Measurements from ENCODE around the gene CHFR. TPM values are rescaled to one million over a fixed set of nuclear protein-coding genes. Genes with fewer than 3 reads are reported as not detected.

Gene CHFR
- total RNA-seq, 1 experiment from 2014 or later: 74.0 TPM

DNA sequence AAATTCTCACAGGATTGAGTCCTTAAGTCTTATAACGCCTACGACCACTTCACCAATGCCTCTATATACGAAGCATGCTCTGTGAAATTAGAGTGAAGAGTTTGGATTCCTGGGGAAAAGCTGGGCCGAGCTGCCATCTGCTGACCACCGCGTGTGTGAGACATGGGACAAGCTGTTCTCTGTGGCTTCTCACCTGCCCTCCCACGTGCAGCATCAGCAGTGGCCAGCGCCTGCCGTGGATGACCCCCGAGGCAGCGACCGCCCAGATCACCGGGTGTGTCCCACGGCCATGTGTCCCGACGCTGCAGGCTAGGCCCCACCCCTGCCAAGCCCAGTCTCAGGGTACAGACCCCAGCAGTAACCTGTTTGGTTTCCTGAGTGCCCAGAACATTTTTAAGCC, 37.1 kb downstream of the CHFR start:
- BruUV-seq (replicated peaks): TSS peak; percentile 10
- intact Hi-C loops (cut with micrococcal nuclease; ENCODE audit: unreplicated experiment) (no loop called here), in situ Hi-C loops (cut with HindIII; ENCODE audit: low pct_unique_long_range_greater_than_20kb, low sequenced_read_pairs) (no loop called here)
- ChIA-PET CTCF (no interaction called here), POLR2A (no interaction called here)
- Histone ChIP-seq H3K27me3 (ENCODE audit: control insufficient read depth, insufficient read depth, low read length) (no peaks in the 10 kb centered on the region), H3K36me3 (ENCODE audit: control insufficient read depth, insufficient read depth, low read length) (peaks cover 14% of the 10 kb centered on the region; the same call in 1 of the 2 replicates), H3K4me3 (ENCODE audit: low read depth in 2 of 2, low read length in 2 of 2) (no peak overlapping the region), H3K27ac (ENCODE audit: low read length) (no peak overlapping the region), H3K4me1 (ENCODE audit: control insufficient read depth, insufficient read depth, low read length) (no peaks in the 10 kb centered on the region), H3K9me3 (ENCODE audit: control insufficient read depth, insufficient read depth, low read depth, low read length) (no peaks in the 10 kb centered on the region)
- DNase-seq (ENCODE audit: low read depth, low spot score): no peak
- ATAC-seq: no peak
- TF ChIP-seq POLR2AphosphoS5 (IDR thresholded peaks at IDR 0.05; ENCODE audit: low read depth, low read length) (no peak), SIN3A (IDR thresholded peaks at IDR 0.05; ENCODE audit: borderline replicate concordance, insufficient read depth, low read depth, low read length) (no peak), TCF7L2 (IDR thresholded peaks at IDR 0.05; ENCODE audit: low read depth, low read length) (no peak)
- TF ChIP-seq, protein P1, sequence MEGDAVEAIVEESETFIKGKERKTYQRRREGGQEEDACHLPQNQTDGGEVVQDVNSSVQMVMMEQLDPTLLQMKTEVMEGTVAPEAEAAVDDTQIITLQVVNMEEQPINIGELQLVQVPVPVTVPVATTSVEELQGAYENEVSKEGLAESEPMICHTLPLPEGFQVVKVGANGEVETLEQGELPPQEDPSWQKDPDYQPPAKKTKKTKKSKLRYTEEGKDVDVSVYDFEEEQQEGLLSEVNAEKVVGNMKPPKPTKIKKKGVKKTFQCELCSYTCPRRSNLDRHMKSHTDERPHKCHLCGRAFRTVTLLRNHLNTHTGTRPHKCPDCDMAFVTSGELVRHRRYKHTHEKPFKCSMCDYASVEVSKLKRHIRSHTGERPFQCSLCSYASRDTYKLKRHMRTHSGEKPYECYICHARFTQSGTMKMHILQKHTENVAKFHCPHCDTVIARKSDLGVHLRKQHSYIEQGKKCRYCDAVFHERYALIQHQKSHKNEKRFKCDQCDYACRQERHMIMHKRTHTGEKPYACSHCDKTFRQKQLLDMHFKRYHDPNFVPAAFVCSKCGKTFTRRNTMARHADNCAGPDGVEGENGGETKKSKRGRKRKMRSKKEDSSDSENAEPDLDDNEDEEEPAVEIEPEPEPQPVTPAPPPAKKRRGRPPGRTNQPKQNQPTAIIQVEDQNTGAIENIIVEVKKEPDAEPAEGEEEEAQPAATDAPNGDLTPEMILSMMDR (IDR thresholded peaks at IDR 0.05): no peak
- TF ChIP-seq, protein P2, sequence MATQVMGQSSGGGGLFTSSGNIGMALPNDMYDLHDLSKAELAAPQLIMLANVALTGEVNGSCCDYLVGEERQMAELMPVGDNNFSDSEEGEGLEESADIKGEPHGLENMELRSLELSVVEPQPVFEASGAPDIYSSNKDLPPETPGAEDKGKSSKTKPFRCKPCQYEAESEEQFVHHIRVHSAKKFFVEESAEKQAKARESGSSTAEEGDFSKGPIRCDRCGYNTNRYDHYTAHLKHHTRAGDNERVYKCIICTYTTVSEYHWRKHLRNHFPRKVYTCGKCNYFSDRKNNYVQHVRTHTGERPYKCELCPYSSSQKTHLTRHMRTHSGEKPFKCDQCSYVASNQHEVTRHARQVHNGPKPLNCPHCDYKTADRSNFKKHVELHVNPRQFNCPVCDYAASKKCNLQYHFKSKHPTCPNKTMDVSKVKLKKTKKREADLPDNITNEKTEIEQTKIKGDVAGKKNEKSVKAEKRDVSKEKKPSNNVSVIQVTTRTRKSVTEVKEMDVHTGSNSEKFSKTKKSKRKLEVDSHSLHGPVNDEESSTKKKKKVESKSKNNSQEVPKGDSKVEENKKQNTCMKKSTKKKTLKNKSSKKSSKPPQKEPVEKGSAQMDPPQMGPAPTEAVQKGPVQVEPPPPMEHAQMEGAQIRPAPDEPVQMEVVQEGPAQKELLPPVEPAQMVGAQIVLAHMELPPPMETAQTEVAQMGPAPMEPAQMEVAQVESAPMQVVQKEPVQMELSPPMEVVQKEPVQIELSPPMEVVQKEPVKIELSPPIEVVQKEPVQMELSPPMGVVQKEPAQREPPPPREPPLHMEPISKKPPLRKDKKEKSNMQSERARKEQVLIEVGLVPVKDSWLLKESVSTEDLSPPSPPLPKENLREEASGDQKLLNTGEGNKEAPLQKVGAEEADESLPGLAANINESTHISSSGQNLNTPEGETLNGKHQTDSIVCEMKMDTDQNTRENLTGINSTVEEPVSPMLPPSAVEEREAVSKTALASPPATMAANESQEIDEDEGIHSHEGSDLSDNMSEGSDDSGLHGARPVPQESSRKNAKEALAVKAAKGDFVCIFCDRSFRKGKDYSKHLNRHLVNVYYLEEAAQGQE (IDR thresholded peaks at IDR 0.05; ENCODE audit: insufficient read depth in 1 of 2, low read depth in 2 of 2, low read length in 1 of 2): no peak

DNA sequence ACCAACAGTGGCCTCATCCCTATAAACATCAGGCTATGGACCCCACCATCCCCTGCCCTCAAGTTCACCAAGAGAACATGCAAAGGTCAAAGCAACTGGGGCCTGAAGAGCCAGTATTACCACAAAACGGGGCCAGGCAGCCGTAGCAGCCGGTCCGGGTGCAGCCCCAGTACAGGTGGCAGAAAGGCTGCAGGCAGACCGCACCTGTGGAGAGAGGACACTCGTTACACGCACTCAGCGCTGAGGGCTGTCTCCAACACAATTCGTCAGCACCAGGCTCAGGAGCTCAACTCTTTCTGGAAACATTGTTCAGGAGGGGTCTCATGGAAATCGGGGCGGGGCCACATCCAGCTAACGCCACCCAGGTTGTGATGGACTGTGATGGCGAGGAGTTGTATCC, 38.9 kb downstream of the CHFR start:
- Histone ChIP-seq H3K36me3 (ENCODE audit: control insufficient read depth, insufficient read depth, low read length) (peaks cover 9% of the 10 kb centered on the region; the same call in 1 of the 2 replicates), H3K27ac (ENCODE audit: low read length) (no peak overlapping the region), H3K4me3 (ENCODE audit: low read depth in 2 of 2, low read length in 2 of 2) (no peak overlapping the region), H3K4me1 (ENCODE audit: control insufficient read depth, insufficient read depth, low read length) (no peaks in the 10 kb centered on the region), H3K9me3 (ENCODE audit: control insufficient read depth, insufficient read depth, low read depth, low read length) (no peaks in the 10 kb centered on the region), H3K27me3 (ENCODE audit: control insufficient read depth, insufficient read depth, low read length) (no peaks in the 10 kb centered on the region)
- in situ Hi-C loops (cut with HindIII; ENCODE audit: low pct_unique_long_range_greater_than_20kb, low sequenced_read_pairs): no loop called here
- no peak for DNase-seq (ENCODE audit: low read depth, low spot score)
- no TSS peak for BruUV-seq (replicated peaks)
- CTCF ChIA-PET: no interaction called here
- TF ChIP-seq TCF7L2 (IDR thresholded peaks at IDR 0.05; ENCODE audit: low read depth, low read length) (no peak), POLR2AphosphoS5 (IDR thresholded peaks at IDR 0.05; ENCODE audit: low read depth, low read length) (no peak), SIN3A (IDR thresholded peaks at IDR 0.05; ENCODE audit: borderline replicate concordance, insufficient read depth, low read depth, low read length) (no peak)
- TF ChIP-seq, protein P1 (IDR thresholded peaks at IDR 0.05): no peak
- TF ChIP-seq, protein P2 (IDR thresholded peaks at IDR 0.05; ENCODE audit: insufficient read depth in 1 of 2, low read depth in 2 of 2, low read length in 1 of 2): no peak
- no peak for ATAC-seq
- intact Hi-C loops (cut with micrococcal nuclease; ENCODE audit: unreplicated experiment): no loop called here
- POLR2A ChIA-PET: no interaction called here

Data from Panc1 (cell line).